SH-SY5Y (cell line): ENCODE data around the gene BBS9.

ENCODE experiments used
- GATA2 ChIP-seq: IDR thresholded peaks from 2 replicates; pipeline ENCODE4 v1.6.1; 2011; ENCODE audit warnings: mild to moderate bottlenecking, low read depth, low read length
- GATA3 ChIP-seq: IDR thresholded peaks from 2 replicates; pipeline ENCODE4 v1.6.1; 2011; ENCODE audit warnings: low read depth, mild to moderate bottlenecking, low read length, moderate library complexity

Gene BBS9

DNA sequence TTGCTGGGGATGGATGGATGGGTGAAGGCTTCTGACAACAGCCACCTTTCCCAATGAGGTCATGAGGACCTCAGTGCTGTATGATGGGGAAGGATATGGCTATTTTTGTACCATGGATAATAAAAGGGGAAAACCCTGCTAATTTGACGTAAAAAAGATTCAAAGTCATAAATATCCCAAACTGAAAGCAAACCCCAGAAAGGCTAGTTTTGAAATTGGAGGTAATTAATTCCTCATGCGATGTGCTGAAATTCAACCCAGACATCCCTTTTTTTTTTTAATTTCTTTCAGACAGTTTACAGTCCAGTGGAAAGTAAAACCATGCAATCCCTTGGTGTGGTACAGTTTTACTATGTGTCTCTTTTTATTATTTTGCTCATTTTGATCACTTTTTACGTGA is 521.5 kb downstream of the BBS9 start:
- TF ChIP-seq GATA3 (no peak), GATA2 (no peak)

DNA sequence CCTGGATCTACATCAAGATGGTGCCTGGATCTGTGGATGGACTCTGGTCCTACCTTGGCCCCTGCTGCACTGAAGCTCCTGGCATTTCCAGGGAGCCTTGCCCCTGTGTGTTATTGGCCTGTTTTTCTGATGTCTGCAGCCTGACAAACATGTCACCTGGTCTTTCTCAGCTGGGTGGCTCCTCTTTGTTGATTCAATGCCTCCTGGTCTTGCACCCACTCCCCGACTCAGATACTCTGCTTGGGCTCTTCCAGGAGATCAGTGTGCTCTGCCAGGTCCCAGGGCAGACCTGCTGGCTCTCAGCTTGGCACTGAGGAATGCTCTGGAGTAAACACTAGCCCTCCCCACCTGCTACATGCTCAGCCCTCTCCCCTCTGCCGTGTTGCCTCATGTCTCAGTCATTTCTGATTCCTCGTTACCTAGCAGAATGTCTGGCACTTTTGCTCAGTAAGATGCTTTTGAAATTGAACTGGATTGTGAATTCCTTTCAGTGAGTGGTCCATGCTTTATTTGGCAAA is 522.7 kb downstream of the BBS9 start:
- TF ChIP-seq GATA2 = no peak
- no peak for TF ChIP-seq GATA3

DNA sequence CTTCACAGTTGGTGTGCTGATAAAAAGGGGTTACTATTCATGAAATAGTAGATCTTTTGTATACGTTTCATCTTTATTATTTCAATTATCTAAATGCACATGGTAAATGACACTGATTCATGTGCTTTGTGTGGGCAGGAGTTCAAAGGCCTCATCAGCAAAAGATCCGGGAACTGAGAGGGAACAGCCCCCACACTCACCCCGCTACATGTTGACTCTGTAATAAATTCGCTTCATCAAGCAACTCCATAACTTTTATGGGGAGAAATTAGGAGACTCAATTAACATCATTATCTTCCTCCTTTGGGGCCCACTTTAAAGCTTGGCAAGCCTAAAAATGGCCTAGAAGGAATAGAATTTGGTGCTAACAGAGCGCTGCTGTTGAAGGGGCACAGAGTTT is 525.3 kb downstream of the BBS9 start:
- TF ChIP-seq GATA2 (no peak), GATA3 (no peak)
